GM19193 (cell line): ENCODE results near the gene ITGA7.

Experiments used
- POLR2A ChIP-seq: IDR thresholded peaks from 4 replicates; pipeline ENCODE4 v1.6.1; 2011; ENCODE audit not compliant: insufficient read depth, insufficient read length; ENCODE audit errors: extremely low read depth

Gene ITGA7

DNA sequence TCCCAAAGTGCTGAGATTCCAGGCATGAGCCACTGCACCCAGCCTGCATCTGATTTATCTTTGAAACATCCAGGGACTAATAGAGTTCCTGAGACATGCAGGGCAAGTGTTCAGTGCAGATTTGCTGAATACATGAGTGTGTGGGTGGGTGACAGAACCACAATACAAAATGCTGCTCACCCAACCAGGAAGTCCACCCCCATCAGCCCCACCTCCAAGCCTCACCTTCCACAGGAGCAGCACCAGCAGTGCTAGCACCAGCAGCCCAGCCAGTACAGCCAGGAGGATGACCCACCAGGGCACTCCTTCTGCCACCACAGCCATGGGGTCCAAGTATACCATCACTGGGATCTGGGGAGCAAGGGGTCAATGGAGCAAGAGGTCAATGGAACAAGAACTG, 20.0 kb downstream of the ITGA7 start:
- TF ChIP-seq POLR2A = no peak

GRCh38 chr12:55686366-55687010, 21.2 kb downstream of the ITGA7 start:
- no peak for TF ChIP-seq POLR2A

GRCh38 chr12:55685671-55686070, 22.0 kb downstream of the ITGA7 start:
- no peak for TF ChIP-seq POLR2A

- no peak for TF ChIP-seq POLR2A
Measured at GRCh38 chr12:55684761-55685370, 22.8 kb downstream of the ITGA7 start.

DNA sequence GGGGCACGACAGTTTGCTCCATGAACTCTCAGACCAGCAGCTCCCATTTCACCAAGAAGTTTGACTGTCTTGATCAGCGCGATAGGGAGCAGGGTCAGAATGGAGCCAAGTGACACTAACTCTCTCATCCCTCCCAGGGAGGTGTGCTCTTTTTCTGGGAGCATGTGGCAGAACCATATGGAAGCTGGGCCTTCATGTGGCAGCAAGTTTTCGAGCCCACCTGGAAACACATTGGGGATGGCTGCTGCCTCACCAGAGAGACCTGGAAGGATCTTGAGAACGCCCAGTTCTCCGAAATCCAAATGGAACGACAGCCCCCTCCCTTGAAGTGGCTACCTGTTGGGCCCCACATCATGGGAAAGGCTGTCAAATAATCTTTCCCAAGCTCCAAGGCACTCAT, 24.0 kb downstream of the ITGA7 start:
- no peak for TF ChIP-seq POLR2A

GRCh38 chr12:55682087-55682796, 25.5 kb downstream of the ITGA7 start:
- no peak for TF ChIP-seq POLR2A

DNA sequence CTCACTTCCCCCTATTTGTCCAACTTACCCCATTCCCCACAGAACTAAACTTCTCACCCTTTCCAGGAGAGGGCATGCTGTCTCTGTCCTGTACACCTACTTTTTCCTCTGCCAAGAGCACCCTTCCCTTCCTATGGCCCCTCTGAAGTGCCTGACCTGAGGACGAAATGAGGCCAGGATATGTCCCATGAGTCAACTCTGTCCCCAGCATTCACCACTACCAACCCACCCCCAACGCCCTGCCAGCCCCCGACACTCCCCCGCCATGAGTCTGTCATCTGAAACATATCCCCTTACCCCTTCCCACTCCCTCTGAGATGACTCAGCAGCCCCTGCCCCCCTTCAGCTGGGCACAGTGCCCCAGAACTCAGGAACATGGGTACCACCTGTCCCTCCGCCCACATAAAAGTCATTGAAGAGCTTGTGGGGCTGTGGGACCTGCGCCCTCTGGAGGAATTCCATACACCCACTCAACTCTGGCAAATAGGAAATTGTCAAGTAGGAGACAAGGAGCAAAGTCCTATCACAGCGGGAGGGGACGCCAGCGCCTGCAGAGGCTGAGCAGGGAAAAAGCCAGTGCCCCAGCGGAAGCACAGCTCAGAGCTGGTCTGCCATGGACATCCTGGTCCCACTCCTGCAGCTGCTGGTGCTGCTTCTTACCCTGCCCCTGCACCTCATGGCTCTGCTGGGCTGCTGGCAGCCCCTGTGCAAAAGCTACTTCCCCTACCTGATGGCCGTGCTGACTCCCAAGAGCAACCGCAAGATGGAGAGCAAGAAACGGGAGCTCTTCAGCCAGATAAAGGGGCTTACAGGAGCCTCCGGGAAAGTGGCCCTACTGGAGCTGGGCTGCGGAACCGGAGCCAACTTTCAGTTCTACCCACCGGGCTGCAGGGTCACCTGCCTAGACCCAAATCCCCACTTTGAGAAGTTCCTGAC, 26.3 kb downstream of the ITGA7 start:
- TF ChIP-seq POLR2A = no peak

- no peak for TF ChIP-seq POLR2A
Measured at GRCh38 chr12:55679691-55680090, 28.0 kb downstream of the ITGA7 start.

DNA sequence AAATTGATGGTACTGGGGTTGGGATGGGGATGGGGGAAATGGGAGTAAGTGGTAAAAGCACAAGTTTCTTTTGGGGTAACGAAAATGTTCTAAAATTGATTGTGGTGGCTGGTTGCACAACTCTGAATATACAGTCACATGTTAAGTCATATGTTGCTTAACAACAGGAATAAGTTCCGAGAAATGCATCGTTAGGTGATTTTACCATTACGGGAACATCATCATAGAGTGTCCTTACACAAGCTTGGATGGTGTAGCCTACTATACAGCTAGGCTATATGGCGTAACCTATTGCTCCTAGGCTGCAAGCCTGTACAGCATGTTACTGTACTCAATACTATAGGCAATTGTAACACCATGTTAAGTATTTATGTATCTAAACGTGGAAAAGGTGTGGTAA, 31.0 kb downstream of the ITGA7 start:
- TF ChIP-seq POLR2A = no peak

- no peak for TF ChIP-seq POLR2A
Measured at GRCh38 chr12:55675666-55676065, 32.0 kb downstream of the ITGA7 start.

GRCh38 chr12:55673638-55674037, 34.1 kb downstream of the ITGA7 start:
- TF ChIP-seq POLR2A = no peak

- TF ChIP-seq POLR2A = no peak
Measured at GRCh38 chr12:55671746-55672145, 36.0 kb downstream of the ITGA7 start.

DNA sequence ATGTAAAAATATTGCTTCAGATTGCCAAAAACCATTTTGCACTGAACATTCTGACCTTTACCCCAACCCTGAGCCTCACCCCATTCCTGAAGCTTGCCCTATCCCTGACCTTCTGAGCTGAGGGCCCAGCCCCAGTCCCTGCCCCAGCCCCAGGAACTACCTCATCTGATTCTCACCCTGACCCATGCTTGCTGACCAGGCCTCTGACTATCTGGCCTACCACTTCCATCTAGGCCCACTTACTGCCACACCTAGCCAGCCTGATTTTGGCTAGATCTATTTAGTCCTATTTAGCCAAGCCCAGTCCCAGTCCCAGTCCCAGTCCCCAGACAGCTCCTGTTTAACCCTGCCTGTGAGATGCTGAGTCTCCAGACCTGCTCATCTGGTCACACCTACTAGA, 37.4 kb downstream of the ITGA7 start:
- TF ChIP-seq POLR2A = no peak

DNA sequence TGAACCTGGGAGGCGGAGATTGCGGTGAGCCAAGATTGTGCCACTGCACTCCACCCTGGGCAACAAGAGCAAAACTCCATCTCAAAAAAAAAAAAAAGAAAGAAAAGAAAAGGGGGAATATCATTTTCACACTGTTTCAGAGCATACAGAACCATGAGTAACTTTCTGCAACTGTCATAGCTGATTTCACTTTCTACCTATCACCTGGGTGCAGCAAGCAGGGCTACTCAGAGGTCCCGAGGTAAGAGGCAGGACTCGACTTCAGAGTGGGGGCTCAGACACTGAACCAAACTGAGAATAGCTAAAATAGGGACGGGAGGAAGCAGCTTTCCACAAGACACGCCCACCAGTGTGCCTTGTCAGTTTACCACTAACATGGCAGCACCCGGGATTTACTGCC, 41.2 kb downstream of the ITGA7 start:
- no peak for TF ChIP-seq POLR2A

GRCh38 chr12:55664826-55665225, 42.9 kb downstream of the ITGA7 start:
- no peak for TF ChIP-seq POLR2A
